Gastrocnemius medialis (tissue), 4 donors: Measurements from ENCODE around the gene EXOSC5.

Experiments used
- CTCF ChIP-seq, 5 experiments: fragments of 450-650 bp in 3 of 5; fragments of 200-600 bp in 2 of 5; sonication (generic) in 2 of 5; IDR thresholded peaks in 4 of 5; conservative IDR thresholded peaks in 1 of 5; 1 replicate in 4 of 5; 2 replicates in 1 of 5; pipeline ENCODE4 v1.5.1; 2016 to 2019; ENCODE audit warnings: antibody characterized with exemption in 5 of 5, mild to moderate bottlenecking in 3 of 5, moderate library complexity in 3 of 5
- POLR2A ChIP-seq, 2 donors: fragments of 450-650 bp; IDR thresholded peaks; one replicate each; pipeline ENCODE4 v1.6.1; 2017; ENCODE audit warnings: antibody characterized with exemption in 2 of 2, mild to moderate bottlenecking in 2 of 2, moderate library complexity in 2 of 2

- no peak for TF ChIP-seq CTCF (IDR thresholded peaks at IDR 0.05 in 4 of 5, conservative IDR thresholded peaks at IDR 0.05 in 1 of 5)
- TF ChIP-seq POLR2A (IDR thresholded peaks at IDR 0.05), result no peak
Observed at GRCh38 chr19:41366089-41366488, 31.1 kb downstream of the EXOSC5 start.
